ENCODE results near the gene PTH2.
"Not testable (repeated sequence)": the region's sequence is repeated elsewhere in the genome, so short reads cannot be mapped to it uniquely, and the experiment has no call there.

PTH2 gene

DNA sequence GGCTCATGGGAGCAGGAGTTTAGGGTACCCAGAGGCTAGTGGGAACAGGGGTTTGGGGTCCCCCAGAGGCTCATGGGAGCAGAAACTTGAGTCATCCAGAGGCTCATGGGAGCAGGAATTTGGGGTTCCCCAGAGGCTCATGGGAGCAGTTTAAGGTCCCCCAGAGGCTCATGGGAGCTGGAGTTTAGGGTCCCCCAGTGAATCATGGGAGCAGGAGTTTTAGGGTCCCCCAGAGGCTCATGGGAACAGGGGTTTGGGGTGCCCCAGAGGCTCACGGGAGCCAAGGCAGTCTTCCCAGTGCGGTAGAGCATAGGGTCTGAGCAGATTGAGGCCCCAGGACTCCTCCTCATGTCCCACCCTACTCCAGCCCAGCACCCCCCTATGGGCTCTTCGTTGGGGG, 42.1 kb upstream of the PTH2 start:
- DNase-seq (ENCODE audit: insufficient read length, low spot score) (no peak), FAIRE-seq (no peak)
- TF ChIP-seq CTCF (IDR thresholded peaks at IDR 0.05; ENCODE audit: insufficient read depth, missing control alignments), result no peak

GRCh38 chr19:49463960-49464740, 40.9 kb upstream of the PTH2 start:
- no peak for FAIRE-seq
- no peak for DNase-seq (ENCODE audit: insufficient read length, low spot score)
- no peak for TF ChIP-seq CTCF (IDR thresholded peaks at IDR 0.05; ENCODE audit: insufficient read depth, missing control alignments)

GRCh38 chr19:49462492-49462891, 39.3 kb upstream of the PTH2 start:
- FAIRE-seq (no peak), DNase-seq (ENCODE audit: insufficient read length, low spot score) (no peak)
- TF ChIP-seq CTCF (IDR thresholded peaks at IDR 0.05; ENCODE audit: insufficient read depth, missing control alignments), result no peak

GRCh38 chr19:49461656-49462055, 38.4 kb upstream of the PTH2 start:
- TF ChIP-seq CTCF (IDR thresholded peaks at IDR 0.05; ENCODE audit: insufficient read depth, missing control alignments), result no peak
- DNase-seq (ENCODE audit: insufficient read length, low spot score) (no peak), FAIRE-seq (no peak)

GRCh38 chr19:49461130-49461529, 37.9 kb upstream of the PTH2 start:
- not testable (repeated sequence) for DNase-seq (ENCODE audit: insufficient read length, low spot score)

GRCh38 chr19:49459388-49459787, 36.1 kb upstream of the PTH2 start:
- FAIRE-seq (no peak), DNase-seq (ENCODE audit: insufficient read length, low spot score) (no peak)
- no peak for TF ChIP-seq CTCF (IDR thresholded peaks at IDR 0.05; ENCODE audit: insufficient read depth, missing control alignments)

More at GRCh38 chr19:49461130-49461529, 37.9 kb upstream of the PTH2 start:
- not testable (repeated sequence) for FAIRE-seq

GRCh38 chr19:49458567-49458903, 35.3 kb upstream of the PTH2 start:
- TF ChIP-seq CTCF (IDR thresholded peaks at IDR 0.05; ENCODE audit: insufficient read depth, missing control alignments), result no peak
- DNase-seq (ENCODE audit: insufficient read length, low spot score), result no peak
- FAIRE-seq, result no peak

All from D721Med (cell line).